ENCODE measurements around the gene NAP1L1.

Gene NAP1L1

DNA sequence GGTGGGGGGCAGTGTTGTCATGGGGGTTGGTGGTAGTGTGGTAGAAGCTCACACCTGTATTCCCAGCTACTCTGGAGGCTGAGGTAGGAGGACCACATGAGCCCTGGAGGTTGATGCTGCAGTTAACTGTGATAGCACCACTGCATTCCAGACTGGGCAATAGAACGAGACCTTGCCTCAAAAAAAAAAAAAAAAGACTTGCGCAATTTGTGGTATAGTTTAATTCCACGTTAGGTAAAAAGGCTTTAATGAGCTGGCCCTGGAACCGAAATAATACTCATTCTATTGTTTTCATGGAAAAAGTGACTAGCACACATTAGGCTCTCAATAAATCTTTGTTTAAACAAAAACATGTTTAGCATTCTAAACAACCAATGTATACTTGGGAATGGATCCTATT, 25.4 kb upstream of the NAP1L1 start:
- H3K27me3 ChIP-seq (ENCODE audit: insufficient read depth, poor library complexity, severe bottlenecking) = no peaks in the 10 kb centered on the region
- TF ChIP-seq POLR2AphosphoS5 (IDR thresholded peaks at IDR 0.05; ENCODE audit: low read depth) (no peak), SPI1 (IDR thresholded peaks at IDR 0.05; ENCODE audit: borderline replicate concordance, low read depth) (no peak), GABPA (IDR thresholded peaks at IDR 0.05; ENCODE audit: low read depth) (no peak)
- TF ChIP-seq, protein P1, sequence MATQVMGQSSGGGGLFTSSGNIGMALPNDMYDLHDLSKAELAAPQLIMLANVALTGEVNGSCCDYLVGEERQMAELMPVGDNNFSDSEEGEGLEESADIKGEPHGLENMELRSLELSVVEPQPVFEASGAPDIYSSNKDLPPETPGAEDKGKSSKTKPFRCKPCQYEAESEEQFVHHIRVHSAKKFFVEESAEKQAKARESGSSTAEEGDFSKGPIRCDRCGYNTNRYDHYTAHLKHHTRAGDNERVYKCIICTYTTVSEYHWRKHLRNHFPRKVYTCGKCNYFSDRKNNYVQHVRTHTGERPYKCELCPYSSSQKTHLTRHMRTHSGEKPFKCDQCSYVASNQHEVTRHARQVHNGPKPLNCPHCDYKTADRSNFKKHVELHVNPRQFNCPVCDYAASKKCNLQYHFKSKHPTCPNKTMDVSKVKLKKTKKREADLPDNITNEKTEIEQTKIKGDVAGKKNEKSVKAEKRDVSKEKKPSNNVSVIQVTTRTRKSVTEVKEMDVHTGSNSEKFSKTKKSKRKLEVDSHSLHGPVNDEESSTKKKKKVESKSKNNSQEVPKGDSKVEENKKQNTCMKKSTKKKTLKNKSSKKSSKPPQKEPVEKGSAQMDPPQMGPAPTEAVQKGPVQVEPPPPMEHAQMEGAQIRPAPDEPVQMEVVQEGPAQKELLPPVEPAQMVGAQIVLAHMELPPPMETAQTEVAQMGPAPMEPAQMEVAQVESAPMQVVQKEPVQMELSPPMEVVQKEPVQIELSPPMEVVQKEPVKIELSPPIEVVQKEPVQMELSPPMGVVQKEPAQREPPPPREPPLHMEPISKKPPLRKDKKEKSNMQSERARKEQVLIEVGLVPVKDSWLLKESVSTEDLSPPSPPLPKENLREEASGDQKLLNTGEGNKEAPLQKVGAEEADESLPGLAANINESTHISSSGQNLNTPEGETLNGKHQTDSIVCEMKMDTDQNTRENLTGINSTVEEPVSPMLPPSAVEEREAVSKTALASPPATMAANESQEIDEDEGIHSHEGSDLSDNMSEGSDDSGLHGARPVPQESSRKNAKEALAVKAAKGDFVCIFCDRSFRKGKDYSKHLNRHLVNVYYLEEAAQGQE (IDR thresholded peaks at IDR 0.05; ENCODE audit: insufficient replicate concordance, low read depth) = no peak
- TF ChIP-seq, protein P2, sequence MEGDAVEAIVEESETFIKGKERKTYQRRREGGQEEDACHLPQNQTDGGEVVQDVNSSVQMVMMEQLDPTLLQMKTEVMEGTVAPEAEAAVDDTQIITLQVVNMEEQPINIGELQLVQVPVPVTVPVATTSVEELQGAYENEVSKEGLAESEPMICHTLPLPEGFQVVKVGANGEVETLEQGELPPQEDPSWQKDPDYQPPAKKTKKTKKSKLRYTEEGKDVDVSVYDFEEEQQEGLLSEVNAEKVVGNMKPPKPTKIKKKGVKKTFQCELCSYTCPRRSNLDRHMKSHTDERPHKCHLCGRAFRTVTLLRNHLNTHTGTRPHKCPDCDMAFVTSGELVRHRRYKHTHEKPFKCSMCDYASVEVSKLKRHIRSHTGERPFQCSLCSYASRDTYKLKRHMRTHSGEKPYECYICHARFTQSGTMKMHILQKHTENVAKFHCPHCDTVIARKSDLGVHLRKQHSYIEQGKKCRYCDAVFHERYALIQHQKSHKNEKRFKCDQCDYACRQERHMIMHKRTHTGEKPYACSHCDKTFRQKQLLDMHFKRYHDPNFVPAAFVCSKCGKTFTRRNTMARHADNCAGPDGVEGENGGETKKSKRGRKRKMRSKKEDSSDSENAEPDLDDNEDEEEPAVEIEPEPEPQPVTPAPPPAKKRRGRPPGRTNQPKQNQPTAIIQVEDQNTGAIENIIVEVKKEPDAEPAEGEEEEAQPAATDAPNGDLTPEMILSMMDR (IDR thresholded peaks at IDR 0.05; ENCODE audit: insufficient read depth, low read length) = no peak
- no peak for DNase-seq (ENCODE audit: low read depth in 1 of 2, low spot score in 1 of 2)

DNA sequence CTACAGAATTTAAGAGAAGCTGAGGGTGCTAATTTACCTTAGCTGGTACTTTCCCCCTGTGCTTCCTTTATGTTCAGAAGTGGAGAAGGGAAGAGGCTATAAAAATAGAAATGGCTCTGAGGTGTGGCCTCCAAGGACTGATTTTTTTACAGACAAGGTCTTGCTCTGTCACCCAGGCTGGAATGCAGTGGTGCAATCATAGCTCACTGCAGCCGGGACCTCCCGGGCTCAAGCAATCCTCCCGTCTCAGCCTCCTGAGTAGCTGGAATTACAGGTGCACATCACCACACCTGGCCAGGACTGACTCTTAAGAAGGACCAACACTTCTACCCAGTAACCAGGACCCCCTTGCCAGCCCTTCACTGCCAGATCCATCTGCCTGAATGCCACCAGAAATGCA, 23.9 kb upstream of the NAP1L1 start:
- no peaks in the 10 kb centered on the region for H3K27me3 ChIP-seq (ENCODE audit: insufficient read depth, poor library complexity, severe bottlenecking)
- TF ChIP-seq POLR2AphosphoS5 (IDR thresholded peaks at IDR 0.05; ENCODE audit: low read depth) (no peak), GABPA (IDR thresholded peaks at IDR 0.05; ENCODE audit: low read depth) (no peak), SPI1 (IDR thresholded peaks at IDR 0.05; ENCODE audit: borderline replicate concordance, low read depth) (no peak)
- TF ChIP-seq, protein P2 (IDR thresholded peaks at IDR 0.05; ENCODE audit: insufficient read depth, low read length) = no peak
- TF ChIP-seq, protein P1 (IDR thresholded peaks at IDR 0.05; ENCODE audit: insufficient replicate concordance, low read depth) = no peak
- no peak overlapping the region for H3K27ac ChIP-seq (replicated peaks)
- DNase-seq (ENCODE audit: low read depth in 1 of 2, low spot score in 1 of 2) = no peak
- H3K4me3 ChIP-seq (replicated peaks; ENCODE audit: insufficient read depth, low read length) = no peak overlapping the region

More for the DNA sequence above, 25.4 kb upstream of the NAP1L1 start:
- H3K27ac ChIP-seq (replicated peaks) = no peak overlapping the region
- H3K4me3 ChIP-seq (replicated peaks; ENCODE audit: insufficient read depth, low read length) = no peak overlapping the region

DNA sequence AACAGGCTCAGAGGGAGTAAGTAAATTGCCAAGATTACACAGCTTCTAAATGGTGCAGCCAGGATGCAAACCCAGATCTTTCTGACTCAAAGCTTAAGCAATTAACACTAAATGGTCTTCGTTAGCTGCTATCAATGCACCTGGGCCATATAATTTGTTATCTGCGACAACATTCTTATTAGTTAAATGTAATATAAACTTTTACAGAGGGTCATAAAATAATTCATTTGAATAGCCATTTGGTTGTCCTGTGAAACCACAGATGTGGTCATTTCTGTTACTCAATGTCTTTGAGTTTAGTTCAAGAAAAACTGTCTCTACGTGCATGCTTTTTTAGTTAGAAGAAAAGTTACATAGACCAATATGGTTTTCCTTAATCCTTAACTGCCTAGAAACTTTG, 22.1 kb upstream of the NAP1L1 start:
- TF ChIP-seq POLR2AphosphoS5 (IDR thresholded peaks at IDR 0.05; ENCODE audit: low read depth) = no peak
- TF ChIP-seq SPI1 (IDR thresholded peaks at IDR 0.05; ENCODE audit: borderline replicate concordance, low read depth) = no peak
- no peak for TF ChIP-seq GABPA (IDR thresholded peaks at IDR 0.05; ENCODE audit: low read depth)
- TF ChIP-seq, protein P2 (IDR thresholded peaks at IDR 0.05; ENCODE audit: insufficient read depth, low read length) = no peak
- TF ChIP-seq, protein P1 (IDR thresholded peaks at IDR 0.05; ENCODE audit: insufficient replicate concordance, low read depth) = no peak
- DNase-seq (ENCODE audit: low read depth in 1 of 2, low spot score in 1 of 2) = no peak
- H3K4me3 ChIP-seq (replicated peaks; ENCODE audit: insufficient read depth, low read length) = no peak overlapping the region
- H3K27me3 ChIP-seq (ENCODE audit: insufficient read depth, poor library complexity, severe bottlenecking) = no peaks in the 10 kb centered on the region
- no peak overlapping the region for H3K27ac ChIP-seq (replicated peaks)
